ENCODE measurements around the gene PROS1. TPM values are rescaled to one million over a fixed set of nuclear protein-coding genes. Genes with fewer than 3 reads are reported as not detected.

PROS1 gene
- total RNA-seq, 4 donors from 2014 or later = 10.6 to 26.0 (median 20.5) TPM

- Histone ChIP-seq H3K9me3 (no peaks in the 10 kb centered on the region), H3K4me1 (no peaks in the 10 kb centered on the region), H3K27me3 (no peaks in the 10 kb centered on the region), H3K36me3 (peaks cover 5% of the 10 kb centered on the region), H3K4me3 (no peak overlapping the region), H3K27ac (no peak overlapping the region)
- DNase-seq (ENCODE audit: low spot score in 2 of 2) = no peak
- WGBS = 88% methylated on average over 3 of the region's 3 CpGs
- TF ChIP-seq POLR2AphosphoS5 (IDR thresholded peaks at IDR 0.05) (no peak), EP300 (IDR thresholded peaks at IDR 0.05) (no peak), POLR2A (IDR thresholded peaks at IDR 0.05) (no peak), CTCF (IDR thresholded peaks at IDR 0.05) (no peak)
Measured at GRCh38 chr3:94011233-94011711, 37.6 kb upstream of the PROS1 start.

GRCh38 chr3:94009608-94010007 is 35.9 kb upstream of the PROS1 start:
- TF ChIP-seq EP300 (IDR thresholded peaks at IDR 0.05) (no peak), CTCF (IDR thresholded peaks at IDR 0.05) (no peak), POLR2A (IDR thresholded peaks at IDR 0.05) (no peak)
- Histone ChIP-seq H3K27ac (no peak overlapping the region), H3K36me3 (peaks cover 3% of the 10 kb centered on the region), H3K9me3 (no peaks in the 10 kb centered on the region), H3K4me1 (no peaks in the 10 kb centered on the region), H3K4me3 (no peak overlapping the region), H3K27me3 (no peaks in the 10 kb centered on the region)
- DNase-seq (ENCODE audit: low spot score in 2 of 2) = no peak
- 85% methylated on average over 2 of the region's 2 CpGs for WGBS

GRCh38 chr3:94008253-94008652 is 34.6 kb upstream of the PROS1 start:
- 62% methylated on average over 2 of the region's 2 CpGs for WGBS
- no peaks in the 10 kb centered on the region for H3K27me3 ChIP-seq
- DNase-seq (ENCODE audit: low spot score in 2 of 2) = no peak
- no peak for TF ChIP-seq POLR2AphosphoS5 (IDR thresholded peaks at IDR 0.05)
- no peak for TF ChIP-seq CTCF (IDR thresholded peaks at IDR 0.05)
- no peak for TF ChIP-seq EP300 (IDR thresholded peaks at IDR 0.05)
- TF ChIP-seq POLR2A (IDR thresholded peaks at IDR 0.05) = no peak
- H3K36me3 ChIP-seq = peaks cover 3% of the 10 kb centered on the region
- no peaks in the 10 kb centered on the region for H3K9me3 ChIP-seq
- H3K4me3 ChIP-seq = no peak overlapping the region
- no peak overlapping the region for H3K27ac ChIP-seq
- no peaks in the 10 kb centered on the region for H3K4me1 ChIP-seq

GRCh38 chr3:94004301-94004910 is 30.7 kb upstream of the PROS1 start:
- no peaks in the 10 kb centered on the region for H3K9me3 ChIP-seq
- no peak for DNase-seq (ENCODE audit: low spot score in 2 of 2)
- H3K27ac ChIP-seq = no peak overlapping the region
- H3K4me3 ChIP-seq = peak overlapping the region; percentile 30
- TF ChIP-seq POLR2A (IDR thresholded peaks at IDR 0.05) (no peak), CTCF (IDR thresholded peaks at IDR 0.05) (peak; percentile 35 to 69)
- H3K27me3 ChIP-seq = no peaks in the 10 kb centered on the region
- 2% methylated on average over 4 of the region's 4 CpGs for WGBS
- no peaks in the 10 kb centered on the region for H3K4me1 ChIP-seq
- H3K36me3 ChIP-seq = peaks cover 3% of the 10 kb centered on the region

- Histone ChIP-seq H3K27me3 (no peaks in the 10 kb centered on the region), H3K36me3 (peaks cover 8% of the 10 kb centered on the region), H3K4me3 (no peak overlapping the region), H3K27ac (no peak overlapping the region), H3K4me1 (no peaks in the 10 kb centered on the region), H3K9me3 (no peaks in the 10 kb centered on the region)
- DNase-seq (ENCODE audit: low spot score in 2 of 2) = no peak
- TF ChIP-seq POLR2AphosphoS5 (IDR thresholded peaks at IDR 0.05) (no peak), CTCF (IDR thresholded peaks at IDR 0.05) (peak in 1 of 2 donors; percentile 4)
- WGBS = 86% methylated on average over 3 of the region's 3 CpGs
Measured at GRCh38 chr3:94001827-94002495, 28.3 kb upstream of the PROS1 start.

All from suprapubic skin (tissue), 4 donors.